ENCODE results near the gene PIK3R1.

GRCh38 chr5:68189613-68190012 is 25.9 kb upstream of the PIK3R1 start:
- no peak for TF ChIP-seq POLR2A (IDR thresholded peaks at IDR 0.05)
- no peak for TF ChIP-seq CTCF (IDR thresholded peaks at IDR 0.05)
